Globus pallidus (tissue), 1 donor: ENCODE data around the gene TBR1.

Source experiments
- DNase-seq: peaks from one replicate; pipeline ENCODE4 v3.0.0-alpha.2; 2015; ENCODE audit warnings: low spot score

Gene TBR1

GRCh38 chr2:161415034-161415986 is 787 bp upstream of the TBR1 start:
- DNase-seq = no peak

GRCh38 chr2:161416708-161417437 is 776 bp downstream of the TBR1 start:
- no peak for DNase-seq

GRCh38 chr2:161417438-161418274 is 1.6 kb downstream of the TBR1 start:
- no peak for DNase-seq

GRCh38 chr2:161418275-161418714 is 2.2 kb downstream of the TBR1 start:
- no peak for DNase-seq

GRCh38 chr2:161418715-161419637 is 2.9 kb downstream of the TBR1 start:
- no peak for DNase-seq

GRCh38 chr2:161419638-161420190 is 3.6 kb downstream of the TBR1 start:
- no peak for DNase-seq

- no peak for DNase-seq
Measured at GRCh38 chr2:161420406-161421074, 4.4 kb downstream of the TBR1 start.

- no peak for DNase-seq
Measured at GRCh38 chr2:161421686-161422085, 5.6 kb downstream of the TBR1 start.

- no peak for DNase-seq
Measured at GRCh38 chr2:161422816-161423403, 6.8 kb downstream of the TBR1 start.

GRCh38 chr2:161423421-161424393 is 7.6 kb downstream of the TBR1 start:
- DNase-seq = no peak

GRCh38 chr2:161424394-161424769 is 8.3 kb downstream of the TBR1 start:
- DNase-seq = no peak

GRCh38 chr2:161424891-161425727 is 9.0 kb downstream of the TBR1 start:
- no peak for DNase-seq

- DNase-seq = no peak
Measured at GRCh38 chr2:161425728-161426454, 9.8 kb downstream of the TBR1 start.

GRCh38 chr2:161426455-161426921 is 10.4 kb downstream of the TBR1 start:
- no peak for DNase-seq

GRCh38 chr2:161426922-161427663 is 11.0 kb downstream of the TBR1 start:
- DNase-seq = no peak
